Measurements from ENCODE around the gene ZFAND3.

Gene ZFAND3

DNA sequence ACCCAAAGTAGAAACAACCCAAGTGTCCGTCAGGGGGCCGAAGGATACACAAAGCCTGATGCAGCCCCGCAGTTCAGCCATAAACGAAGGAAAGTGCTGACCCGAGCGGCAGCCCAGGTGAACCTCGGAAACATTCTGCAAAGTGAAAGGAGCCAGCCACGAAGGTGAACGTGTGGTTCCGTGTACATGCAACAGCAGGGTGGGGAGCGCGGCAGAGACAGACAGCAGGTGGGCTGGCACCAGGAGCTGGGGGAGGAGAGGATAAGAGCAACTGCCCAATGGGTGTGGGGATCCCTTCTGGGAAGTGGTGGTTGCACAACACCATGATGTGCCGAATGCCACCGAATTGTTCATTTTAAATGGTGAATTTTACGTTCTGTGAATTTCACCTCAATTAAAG is 341.8 kb downstream of the ZFAND3 start:
- DNase-seq = no peak

DNA sequence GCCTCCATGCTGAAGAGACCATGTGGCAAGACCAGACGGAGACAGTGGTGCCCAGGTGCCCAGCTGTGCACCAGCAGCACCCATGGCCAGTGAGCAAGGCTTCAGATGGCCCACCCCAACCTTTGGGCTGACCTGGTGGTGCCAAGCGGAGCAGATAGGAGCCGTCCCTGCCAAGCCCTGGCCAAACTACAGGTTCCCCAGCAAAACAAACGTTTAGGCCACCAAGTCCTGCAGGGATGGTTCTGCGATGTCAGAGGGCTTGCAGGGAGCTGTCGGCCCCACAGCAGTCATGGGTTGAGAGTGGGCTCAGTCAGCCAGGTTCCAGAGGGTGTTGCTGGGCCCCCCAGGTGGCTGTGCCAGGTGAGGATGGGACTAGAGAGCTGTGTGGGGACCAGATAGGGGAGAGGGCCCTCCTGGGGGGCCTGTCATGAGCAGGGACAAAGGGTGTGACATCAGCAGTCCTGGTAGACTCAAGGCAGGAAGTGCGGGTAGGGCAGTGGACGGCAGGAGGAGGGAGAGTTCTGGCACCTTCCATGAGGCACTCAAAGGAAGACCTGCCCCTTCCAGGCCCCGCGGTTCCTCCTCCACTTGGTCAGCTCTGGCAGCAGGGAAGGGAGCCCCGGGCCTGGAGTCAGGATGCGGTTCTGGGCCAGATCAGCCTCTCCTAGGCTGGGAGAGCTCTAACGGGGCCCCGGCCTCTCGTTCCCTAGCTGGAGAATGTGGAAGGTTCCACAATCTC is 342.4 kb downstream of the ZFAND3 start:
- no peak for DNase-seq

DNA sequence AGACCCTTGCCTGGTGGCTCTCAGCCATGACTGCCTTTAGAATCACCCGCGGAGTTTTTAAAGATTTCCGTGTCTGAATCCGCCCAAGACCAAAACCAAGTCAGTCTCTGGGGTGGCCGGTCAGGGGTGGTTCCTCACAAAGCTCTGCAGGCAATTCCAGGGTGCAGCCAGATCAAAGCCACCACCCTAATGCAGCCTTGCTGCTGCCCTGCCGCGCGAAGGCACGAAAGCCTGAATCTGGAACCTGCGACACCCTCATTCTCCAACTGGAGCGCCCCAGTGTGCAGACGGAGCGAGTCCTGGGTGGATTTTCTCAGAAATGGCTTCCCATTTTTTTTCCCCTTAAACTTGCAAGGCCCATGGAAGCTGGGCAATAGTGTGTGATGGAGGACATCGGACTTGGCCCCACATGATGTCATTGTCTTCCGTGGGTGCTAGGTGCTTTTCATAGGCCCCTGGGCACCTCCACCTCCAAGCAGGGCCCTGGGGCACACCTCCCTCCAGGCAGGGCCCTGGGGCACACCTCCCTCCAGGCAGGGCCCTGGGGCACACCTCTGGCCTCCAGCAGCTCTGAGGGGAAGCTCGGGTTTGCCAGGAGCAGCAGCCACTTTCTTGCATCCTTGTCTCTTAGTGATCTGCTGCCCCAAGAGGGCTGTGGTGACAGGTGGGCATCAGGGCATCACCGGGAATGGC is 343.1 kb downstream of the ZFAND3 start:
- DNase-seq = no peak

DNA sequence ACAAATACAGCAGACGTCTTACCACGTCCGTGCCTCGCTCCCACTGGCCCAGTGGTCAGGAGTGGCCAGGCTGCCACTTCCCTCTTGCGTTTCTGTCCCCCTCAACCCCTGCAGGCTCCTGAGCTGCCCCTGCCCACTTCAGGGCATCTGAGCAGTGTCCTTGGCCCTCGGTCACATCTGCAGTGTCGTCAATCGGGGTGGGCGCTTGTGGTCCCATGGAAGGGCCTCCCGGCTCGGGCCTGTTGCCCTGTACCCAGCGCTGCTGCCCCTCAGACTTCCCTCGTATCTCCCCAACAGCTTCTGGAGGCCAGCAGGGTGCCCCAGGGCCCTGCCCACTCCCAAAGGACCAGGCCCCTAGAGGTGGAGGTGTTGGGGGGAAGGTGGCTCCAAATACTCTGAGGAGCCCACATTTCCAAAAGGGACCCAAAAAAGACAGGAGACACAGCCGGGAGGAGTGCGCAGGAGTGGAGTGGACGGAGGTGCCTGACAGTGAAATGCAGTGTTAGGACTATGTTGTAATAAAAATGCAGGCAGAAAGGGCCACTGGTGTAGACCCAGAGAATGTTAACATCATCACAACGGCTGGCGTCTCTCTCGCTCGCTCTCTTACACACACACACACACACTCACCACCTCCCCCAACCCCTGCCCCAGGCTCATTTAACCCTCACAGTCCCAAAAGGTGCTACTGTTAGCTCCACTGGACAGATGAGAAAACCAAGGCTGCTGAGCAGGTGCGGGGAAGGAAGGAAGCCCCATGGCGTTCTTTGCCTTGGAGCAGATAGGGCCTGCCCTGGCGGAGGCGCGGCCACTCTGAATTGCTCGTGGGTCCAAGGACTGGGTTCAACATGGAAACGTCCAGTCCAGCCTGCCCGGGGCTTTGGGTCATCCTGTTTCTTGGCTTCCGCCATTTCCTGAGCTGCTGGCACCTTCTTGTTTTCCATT is 343.9 kb downstream of the ZFAND3 start:
- DNase-seq = no peak

DNA sequence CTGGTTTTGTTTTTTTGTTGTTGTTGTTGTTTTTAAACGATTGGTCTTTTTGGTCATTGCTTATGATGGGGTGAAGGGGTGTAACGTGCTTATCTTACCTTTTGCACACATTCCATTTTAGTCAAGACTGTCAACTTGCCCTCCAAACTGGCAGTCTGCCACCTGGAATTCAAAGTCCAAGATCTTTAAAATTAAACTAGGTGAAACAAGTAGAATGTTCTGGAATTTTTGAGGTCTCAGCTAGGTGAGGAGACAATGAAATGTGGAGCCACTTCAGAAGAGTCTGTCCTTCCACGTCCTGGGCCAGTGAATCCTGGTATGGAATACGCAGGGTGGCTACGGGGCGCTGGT is 344.6 kb downstream of the ZFAND3 start:
- DNase-seq = no peak

DNA sequence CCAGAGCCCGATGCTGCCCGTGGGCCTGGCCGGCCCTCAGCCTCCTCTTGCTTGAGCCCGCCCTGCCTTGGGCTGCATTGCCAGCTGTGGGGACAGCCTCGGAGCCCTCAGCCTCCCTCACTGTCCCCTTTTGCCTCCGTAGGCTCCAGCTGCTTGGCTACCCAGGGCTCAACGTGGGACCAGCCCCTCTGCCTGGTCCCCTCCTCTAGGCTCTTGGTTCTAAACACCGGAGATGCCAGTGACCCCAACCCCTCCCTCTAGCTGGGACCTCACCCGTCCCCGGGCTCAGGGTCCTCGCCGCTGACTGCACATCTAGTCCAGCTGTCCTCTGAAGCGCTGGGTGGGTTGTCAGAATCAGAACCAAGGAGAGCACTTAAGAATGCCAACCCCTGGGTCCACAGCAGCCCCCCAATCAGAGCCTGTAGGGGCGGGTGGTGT is 345.2 kb downstream of the ZFAND3 start:
- no peak for DNase-seq

DNA sequence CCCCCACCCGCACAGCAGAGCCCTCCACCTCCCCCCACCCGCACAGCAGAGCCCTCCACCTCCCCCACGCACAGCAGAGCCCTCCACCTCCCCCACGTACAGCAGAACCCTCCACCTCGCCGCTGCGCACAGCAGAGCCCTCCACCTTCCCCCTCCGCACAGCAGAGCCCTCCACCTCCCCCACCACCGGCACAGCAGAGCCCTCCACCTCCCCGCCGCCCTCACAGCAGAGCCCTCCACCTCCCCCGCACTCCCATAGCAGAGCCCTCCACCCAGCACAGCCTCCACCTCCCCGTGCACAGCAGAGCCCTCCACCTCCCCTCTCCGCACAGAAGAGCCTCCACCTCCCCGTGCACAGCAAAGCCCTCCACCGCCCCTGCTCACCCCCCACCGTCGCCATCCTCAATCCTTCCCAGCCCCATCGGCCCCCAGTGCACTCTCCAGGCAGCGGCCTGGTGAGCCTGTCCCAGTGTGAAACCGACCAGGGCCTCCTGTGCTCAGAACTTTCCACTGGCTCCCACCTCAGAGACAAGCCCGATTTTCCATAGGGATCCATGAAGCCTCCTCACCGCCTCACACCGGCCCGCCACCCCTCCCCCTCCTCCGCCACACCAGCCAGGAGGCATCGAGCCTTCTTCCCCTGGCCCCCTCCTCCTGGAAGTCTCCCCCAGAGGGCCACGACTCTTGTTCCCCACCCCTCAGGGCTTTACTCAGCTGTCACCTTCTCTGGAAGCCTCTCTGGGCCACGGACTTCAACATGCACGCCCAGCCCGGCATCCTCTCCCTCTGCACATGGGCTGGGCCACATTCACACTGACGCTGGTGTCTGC is 347.1 kb downstream of the ZFAND3 start:
- DNase-seq = no peak

DNA sequence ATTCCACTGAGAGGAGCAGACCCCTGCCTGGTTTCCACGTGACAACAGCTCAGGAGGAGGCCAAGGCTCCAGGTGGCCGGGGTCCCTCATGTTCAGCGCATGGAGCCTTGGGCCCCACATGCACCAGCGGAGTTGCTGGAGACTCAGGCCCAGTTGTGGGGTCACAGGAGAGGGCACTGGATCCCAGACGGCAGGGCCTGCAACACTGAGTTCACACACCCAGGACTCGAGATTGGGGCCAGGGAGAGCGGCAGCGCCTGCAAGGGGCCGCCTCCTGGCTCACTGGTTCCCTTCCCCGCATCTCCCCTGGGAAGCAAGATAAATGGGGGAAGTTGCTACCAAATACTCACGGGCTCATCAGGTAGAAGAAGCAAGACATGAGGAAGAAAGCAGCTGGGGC is 348.1 kb downstream of the ZFAND3 start:
- DNase-seq = no peak

DNA sequence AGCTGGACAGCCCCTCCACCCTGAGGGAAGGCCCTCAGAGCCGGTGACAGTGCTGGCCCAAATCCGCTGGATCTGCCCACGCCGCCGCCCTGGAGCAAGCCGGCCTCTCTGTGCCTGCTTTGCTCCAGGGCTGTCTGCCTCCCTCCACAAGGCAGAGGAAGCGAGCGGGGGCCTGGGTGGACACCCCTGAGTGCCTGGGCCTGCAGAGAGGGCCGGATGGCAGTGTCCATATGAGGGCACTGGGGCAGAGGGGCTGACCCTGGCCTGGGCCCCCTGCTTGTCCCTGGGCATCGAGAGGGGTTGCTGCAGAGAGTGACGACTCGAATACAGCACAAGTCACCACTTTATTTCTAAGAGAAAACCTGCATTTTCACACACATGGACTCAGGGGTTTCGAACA is 348.6 kb downstream of the ZFAND3 start:
- no peak for DNase-seq

DNA sequence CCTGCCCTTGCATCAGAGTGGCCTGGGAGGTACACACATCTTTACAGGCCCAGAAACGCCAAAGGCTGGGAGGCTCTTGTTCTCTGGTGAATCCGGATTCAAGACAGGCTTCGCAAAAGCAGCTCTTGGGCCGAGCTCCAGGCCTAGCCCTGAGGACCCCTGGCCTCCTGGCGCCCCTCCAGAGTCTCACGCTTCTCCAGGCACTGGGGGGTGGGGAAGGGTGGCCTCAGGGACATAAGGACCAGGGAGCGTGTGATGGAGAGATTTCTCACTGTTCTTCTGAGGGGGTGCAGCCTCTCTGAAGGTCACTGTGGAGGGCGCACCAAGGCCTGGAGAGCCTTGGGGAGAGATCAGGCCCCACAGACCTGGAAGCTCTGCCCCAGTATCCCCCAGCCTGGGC is 349.2 kb downstream of the ZFAND3 start:
- DNase-seq = no peak

DNA sequence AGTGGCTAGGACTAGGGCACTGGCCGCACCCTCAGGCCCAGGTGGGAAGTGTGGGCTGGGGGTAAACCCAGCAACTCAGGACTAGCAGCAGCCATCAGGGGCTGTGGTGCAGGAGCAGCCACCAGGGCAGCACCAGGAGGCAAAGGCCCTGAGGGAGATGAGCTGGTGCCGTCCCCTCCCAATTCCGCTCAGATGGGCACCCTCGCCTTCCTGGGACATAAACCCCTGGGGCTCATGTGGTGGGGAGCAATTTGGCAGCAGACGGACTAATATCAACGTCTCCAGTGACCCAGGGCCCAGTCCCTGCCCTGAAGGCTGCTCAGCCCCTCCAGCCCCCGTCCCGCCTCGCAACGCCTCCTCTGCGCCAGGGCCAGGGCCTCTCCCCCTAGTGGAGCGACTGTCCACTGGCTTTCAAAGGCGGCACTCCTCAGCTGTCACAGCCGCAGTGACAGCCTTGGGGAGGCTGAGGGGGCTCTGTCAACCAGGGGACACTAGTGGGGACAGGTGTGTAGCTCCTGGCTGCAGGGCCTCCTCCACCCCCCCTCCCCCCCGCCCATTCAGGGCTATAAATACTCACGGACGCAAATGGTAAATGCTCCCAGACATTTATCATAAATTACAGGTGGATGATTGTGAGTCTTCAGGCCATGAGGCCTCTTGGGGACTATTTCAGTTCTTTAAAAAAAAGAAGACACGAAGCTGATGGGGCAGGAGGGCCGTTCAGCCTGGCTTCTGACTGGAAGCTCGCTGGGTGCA is 349.9 kb downstream of the ZFAND3 start:
- no peak for DNase-seq

DNA sequence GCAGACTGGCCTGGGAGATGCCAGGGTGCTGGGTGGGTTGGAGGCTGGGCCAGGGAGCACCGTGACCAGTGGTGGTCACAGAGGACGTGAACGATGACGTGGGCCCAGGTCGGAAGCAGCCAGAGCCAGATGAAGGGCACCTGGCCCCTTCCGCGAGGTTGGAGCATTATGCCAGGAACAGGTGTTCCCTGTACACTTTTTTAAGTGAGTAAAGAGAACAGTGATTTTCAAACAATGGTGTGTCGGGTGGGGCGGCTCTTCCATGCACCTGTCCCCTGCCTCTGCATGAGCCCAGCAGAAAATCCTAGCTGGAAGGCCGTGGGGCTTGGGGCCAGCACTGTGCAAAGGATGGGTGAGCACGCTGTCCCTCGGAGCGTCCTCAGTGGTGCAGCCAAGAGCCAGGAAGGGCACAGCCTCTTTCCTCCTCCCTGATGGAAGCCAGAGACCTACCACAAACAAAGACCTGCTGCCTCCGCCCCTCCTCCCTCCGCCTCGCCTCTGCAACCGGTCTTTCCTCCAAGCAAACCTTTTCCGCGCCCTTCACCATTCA is 350.5 kb downstream of the ZFAND3 start:
- DNase-seq = no peak

DNA sequence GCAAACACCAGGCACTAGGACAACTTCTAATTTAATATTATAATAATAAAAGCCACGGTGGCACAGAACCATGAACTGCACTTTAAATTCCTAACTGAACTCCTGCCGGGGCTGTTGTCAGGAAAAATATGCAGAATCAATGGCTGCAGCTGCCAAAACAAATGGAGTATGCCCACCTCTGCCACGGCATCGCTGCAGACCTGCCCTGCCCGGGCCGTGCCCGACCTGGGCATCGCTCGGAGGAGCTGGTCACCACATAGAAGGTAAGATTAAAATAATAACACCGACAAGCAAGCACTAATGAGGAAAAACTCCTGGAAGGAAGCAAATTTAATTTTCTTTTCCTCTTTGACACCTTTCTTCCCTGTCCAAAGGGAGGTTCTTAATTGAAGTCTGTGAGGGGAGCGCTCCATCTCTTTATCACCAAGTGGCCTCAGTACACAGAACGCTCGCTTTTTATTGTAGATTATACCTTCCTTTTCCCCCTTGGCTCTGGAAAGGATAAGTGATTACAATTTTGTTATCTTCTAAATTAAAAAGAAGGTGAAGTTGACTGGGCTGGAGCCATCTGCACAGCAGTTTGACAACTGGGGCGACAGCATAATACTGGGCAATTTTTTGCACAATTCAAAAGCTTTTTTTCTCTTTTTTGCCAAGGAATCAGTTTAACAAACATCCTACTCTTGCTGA is 351.3 kb downstream of the ZFAND3 start:
- DNase-seq = no peak

DNA sequence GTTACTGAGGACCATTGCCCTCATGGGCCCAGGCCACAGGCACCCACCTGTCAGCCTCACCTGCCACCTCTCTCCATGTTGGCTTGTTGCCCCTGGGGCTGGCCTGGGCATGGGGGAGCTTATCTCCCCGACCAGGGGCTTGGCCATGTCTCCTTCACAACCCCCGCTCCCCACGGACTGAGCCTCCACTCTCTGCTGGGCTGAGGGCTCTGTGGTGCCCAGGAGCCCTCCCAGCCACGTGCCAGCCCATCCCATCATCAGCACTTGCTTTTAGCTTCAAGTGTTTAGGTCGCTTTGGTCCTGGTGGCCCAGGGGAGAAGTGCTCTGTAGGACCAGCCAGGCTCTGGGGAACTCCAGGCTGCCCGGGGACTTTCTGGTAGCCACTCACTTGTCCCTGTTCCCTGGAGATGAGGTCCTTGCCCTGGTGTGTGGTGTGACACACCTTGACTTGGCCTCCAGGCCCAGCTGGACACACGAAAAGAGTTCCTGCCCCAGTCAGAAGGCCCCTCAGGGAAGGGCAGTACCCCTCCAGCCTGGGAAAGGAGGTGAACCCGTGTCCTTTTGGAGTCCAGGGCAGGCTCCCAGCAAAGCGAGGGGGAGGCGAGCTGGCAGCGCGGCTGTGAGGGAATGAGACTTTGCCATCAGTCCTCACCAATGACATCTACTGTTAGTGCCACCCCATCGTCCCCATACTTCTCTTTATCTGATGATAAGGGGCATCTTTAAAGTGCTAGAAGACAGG is 352.6 kb downstream of the ZFAND3 start:
- DNase-seq = no peak

DNA sequence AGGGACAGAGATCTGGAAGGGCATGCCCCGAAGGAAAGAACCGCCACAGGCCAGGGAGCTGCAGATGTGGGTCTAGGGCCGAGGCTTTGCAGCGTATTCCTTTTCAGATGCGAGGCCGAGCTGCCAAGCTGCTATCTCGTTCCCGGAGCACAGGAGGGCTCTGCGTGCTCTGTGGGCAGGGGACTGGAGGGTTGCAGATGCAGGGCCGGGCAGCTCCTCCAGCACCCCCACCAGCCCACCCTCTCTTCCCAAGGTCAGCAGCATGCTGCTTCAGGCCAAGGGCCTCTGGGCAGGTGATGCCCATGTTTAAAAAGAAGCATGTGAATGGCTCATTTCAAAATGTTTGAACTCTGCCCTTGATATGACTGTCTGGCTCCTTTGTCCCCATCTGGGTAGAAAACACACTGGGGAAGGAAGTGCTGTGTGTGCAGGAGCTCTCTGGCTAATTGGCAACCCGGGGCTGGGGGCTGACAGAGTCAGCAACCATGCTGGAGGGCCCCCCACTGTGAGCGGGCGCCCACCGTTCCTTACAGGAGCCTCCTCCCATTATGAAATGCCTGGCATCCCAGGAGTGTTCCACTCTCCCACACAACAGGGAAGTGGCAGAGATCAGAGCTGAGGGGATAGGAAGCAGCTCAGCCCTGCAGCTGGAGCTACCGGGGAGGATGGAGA is 353.3 kb downstream of the ZFAND3 start:
- no peak for DNase-seq

DNA sequence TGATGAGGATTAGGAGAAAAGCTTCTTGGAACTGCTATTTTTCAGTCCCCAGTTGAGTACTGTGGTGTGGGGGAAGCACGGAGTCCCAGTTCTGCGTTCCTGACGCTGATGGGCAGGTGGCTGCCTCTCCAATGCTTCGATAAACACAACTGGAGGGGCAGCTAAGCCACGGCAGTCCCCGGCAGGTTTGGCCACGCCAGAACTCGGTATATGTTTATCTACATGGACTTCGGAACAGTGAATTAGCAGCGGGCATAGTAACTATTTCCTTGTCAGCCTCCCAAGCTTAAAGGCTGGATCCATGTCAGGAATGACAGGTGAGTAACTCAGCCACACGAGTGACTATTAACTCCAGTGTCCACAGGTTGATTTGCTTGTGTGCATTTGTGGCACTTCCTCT is 354.4 kb downstream of the ZFAND3 start:
- no peak for DNase-seq

DNA sequence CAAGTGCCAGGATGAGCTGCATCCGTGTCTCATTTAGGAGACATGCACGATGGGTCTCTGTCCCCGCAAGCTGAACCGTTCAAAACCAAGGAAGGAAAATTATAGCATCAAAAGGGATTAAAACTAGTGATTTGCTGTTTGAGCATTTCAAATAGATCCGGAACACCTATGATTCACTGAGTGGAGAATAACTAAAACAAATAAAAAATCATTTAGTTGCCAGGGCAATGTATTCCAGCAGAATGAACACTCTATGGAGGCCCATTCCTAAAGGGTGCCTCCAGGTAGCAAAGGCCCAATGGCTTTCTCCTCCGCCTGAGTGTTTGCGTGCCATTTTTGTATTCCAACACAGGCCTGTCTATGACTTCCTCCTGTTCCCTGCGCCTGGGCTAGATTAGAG is 354.8 kb downstream of the ZFAND3 start:
- no peak for DNase-seq

DNA sequence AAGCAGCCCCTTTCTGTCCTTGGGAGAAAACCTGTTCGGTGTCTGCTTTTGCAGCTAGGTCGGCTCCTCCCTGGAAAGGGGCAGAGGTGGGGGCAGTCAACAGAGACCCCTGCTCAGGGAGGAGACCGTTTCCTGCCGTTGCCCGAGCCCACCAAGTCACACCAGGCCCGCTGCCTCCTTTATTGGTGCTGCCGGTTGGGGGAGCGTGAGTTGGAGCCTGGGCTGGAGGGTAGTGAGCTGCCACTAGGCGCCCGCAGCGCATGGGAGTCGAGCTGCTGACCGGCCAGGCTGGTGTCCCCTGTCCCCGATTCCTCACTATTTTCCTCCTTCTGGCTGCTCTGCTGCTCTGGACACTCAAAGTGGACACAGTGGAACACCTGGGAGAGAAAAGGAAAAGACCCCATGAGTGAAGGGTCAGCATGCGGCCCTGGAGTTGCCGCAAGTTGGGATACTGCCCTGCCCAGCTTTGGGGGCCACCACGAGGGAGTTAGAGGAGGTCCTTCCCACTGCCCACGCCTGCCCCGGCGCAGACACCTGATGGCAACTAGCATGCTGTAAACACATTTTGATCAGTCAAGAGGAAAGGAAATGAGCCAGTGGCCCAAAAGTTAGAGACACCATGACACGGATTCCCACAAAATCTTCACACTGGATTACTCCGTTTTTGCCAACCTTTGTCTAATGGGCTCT is 355.4 kb downstream of the ZFAND3 start:
- DNase-seq = no peak

DNA sequence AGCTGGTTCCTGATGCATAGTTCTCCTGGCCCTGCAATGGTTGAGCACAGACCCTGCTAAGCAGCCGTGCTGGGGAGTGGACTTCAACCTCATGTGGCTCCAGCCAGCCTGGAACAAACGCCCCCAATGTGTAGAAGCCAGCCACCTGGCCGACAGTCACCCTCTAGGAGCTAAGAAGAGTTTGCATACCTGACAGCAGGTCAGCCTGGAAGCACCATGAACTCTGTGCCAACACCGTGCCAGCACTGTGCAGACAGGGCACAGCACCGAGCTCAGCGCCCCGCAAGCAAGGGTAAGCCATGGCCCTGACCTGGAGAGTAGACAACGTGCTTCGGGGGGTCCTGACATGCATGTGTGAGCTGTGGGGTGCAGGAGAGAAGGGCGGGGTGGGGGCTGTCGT is 356.3 kb downstream of the ZFAND3 start:
- no peak for DNase-seq

Data from activated T-cell treated with anti-CD3 and anti-CD28 coated beads for 4 hours (primary cell).